Lung (tissue), 16 donors: ENCODE data around the gene ADCY6. TPM values are rescaled to one million over a fixed set of nuclear protein-coding genes. Genes with fewer than 3 reads are reported as not detected.
A peak's percentile ranks its signal among the peaks of the same experiment; 100 is the strongest.

ENCODE experiments used
- ATAC-seq: fragments of 200-7000 bp; cut with Tn5 transposase; one replicate; pipeline ENCODE4 v1.9.1; 2020; ENCODE audit warnings: moderate number of reproducible peaks; ENCODE audit not compliant: insufficient read depth, low FRiP score
- DNase-seq, 3 donors: peaks; one replicate each; pipeline ENCODE4 v3.0.0-alpha.2; 2013 to 2017
- H3K27ac ChIP-seq, 2 donors: one replicate each; pipeline ENCODE4 v1.5.1; 2013; ENCODE audit warnings: mild to moderate bottlenecking in 2 of 2, moderate library complexity in 2 of 2, control low read depth in 1 of 2, inconsistent platforms in 1 of 2, low read depth in 1 of 2, low read length in 1 of 2
- H3K27me3 ChIP-seq, 3 donors: one replicate each; pipeline ENCODE4 v1.5.1; 2013; ENCODE audit warnings: low read length in 2 of 3; ENCODE audit not compliant: control insufficient read depth in 3 of 3, insufficient read depth in 3 of 3
- H3K36me3 ChIP-seq, 4 donors: one replicate each; pipeline ENCODE4 v1.5.1; 2013; ENCODE audit warnings: low read length in 4 of 4, mild to moderate bottlenecking in 1 of 4, moderate library complexity in 1 of 4; ENCODE audit not compliant: control insufficient read depth in 4 of 4, insufficient read depth in 4 of 4
- H3K4me1 ChIP-seq, 5 donors: one replicate each; pipeline ENCODE4 v1.5.1; 2013; ENCODE audit warnings: low read length in 5 of 5, mild to moderate bottlenecking in 2 of 5, moderate library complexity in 1 of 5; ENCODE audit not compliant: control insufficient read depth in 5 of 5, insufficient read depth in 5 of 5
- H3K4me3 ChIP-seq: one replicate; pipeline ENCODE4 v1.5.1; 2013; ENCODE audit warnings: mild to moderate bottlenecking, control low read depth, moderate library complexity
- H3K9ac ChIP-seq, 2 donors: one replicate each; pipeline ENCODE4 v1.5.1; 2013; ENCODE audit warnings: low read length in 2 of 2, control low read depth in 1 of 2; ENCODE audit not compliant: insufficient read depth in 1 of 2
- H3K9me3 ChIP-seq, 4 donors: one replicate each; pipeline ENCODE4 v1.5.1; 2013; ENCODE audit warnings: low read length in 3 of 4, mild to moderate bottlenecking in 1 of 4, moderate library complexity in 1 of 4; ENCODE audit not compliant: control insufficient read depth in 4 of 4, insufficient read depth in 3 of 4
- CTCF ChIP-seq: IDR thresholded peaks from 2 replicates; pipeline ENCODE4 v1.5.1; 2012; ENCODE audit warnings: mild to moderate bottlenecking; ENCODE audit errors: control extremely low read depth, extremely low read depth
- WGBS, 2 donors: extraction: QIAGEN DNeasy Blood & Tissue Kit; methylation state at CpG; one replicate each; pipeline ENCODE4 v1.1.7; 2013; 5-methylcytosine and 5-hydroxymethylcytosine counted together
- long read RNA-seq, 5 donors: transcript quantifications; one replicate each; lab custom pipeline, GENCODE V29; 2026
- polyA plus RNA-seq, 2 donors: library from polyadenylated mRNA; stranded (reverse); fragments of 200-250 nt; gene quantifications; one replicate each; pipeline ENCODE4 v1.2.1, GENCODE V29; 2013
- total RNA-seq, 2 donors: library from RNA; depleted of rRNA in 1 of 2; stranded (reverse); fragments of >200 nt in 1 of 2; gene quantifications; one replicate each; pipeline ENCODE4 v1.2.1, GENCODE V29; 2014 to 2021
- donor health status: control.
- donor health status: control.
- donor health status: Bipolar disorder and iron deficiency.
- donor health status: healthy.
- donor health status: DM: yes; HTN: yes; CAD: no.

The ADCY6 gene
- total RNA-seq (10 to 100 TPM; 33.4 to 37.0 TPM), polyA plus RNA-seq (10 to 100 TPM; 14.4 to 19.0 TPM)
- long read RNA-seq, donor 1 = 0 reads
- long read RNA-seq, donor 2 = 0 reads
- long read RNA-seq, donor 3, full-length matches to known transcripts = 3 of 3 reads
- long read RNA-seq, donor 3, partial matches to known transcripts = 0 of 3 reads
- long read RNA-seq, donor 3, other reads (novel, unspliced or antisense) = 0 of 3 reads
- long read RNA-seq, donor 4 = 0 reads
- long read RNA-seq, donor 5 = 0 reads

- ATAC-seq (peak; percentile 86), DNase-seq (peak; percentile 84 to 89 (median 85))
- Histone ChIP-seq H3K4me1 (peaks cover 10 to 21% (median 14%) of the 10 kb centered on the region in 5 donors), H3K9me3 (no peaks in the 10 kb centered on the region), H3K36me3 (peaks cover 0 to 3% (median 0%) of the 10 kb centered on the region in 4 donors), H3K9ac (peak within 1 kb of the TSS; percentile 58 to 68), H3K27me3 (no peaks in the 10 kb centered on the region), H3K4me3 (peak within 1 kb of the TSS; percentile 81), H3K27ac (peak within 1 kb of the TSS; percentile 91 to 92)
- WGBS, 2 donors = 1% methylated on average over 68 to 86 of the region's 86 CpGs
- TF ChIP-seq CTCF = no peak
Measured at GRCh38 chr12:48788854-48789775, at the start of gene ADCY6. TSS of gene ADCY6 (minus strand) at chr12:48789089. CDS start at chr12:48783434, 5,655 bp downstream.

- no peak overlapping the region for H3K9ac ChIP-seq
- WGBS, 2 donors = 89 to 91% methylated on average over 4 of the region's 4 CpGs
- H3K36me3 ChIP-seq = peaks cover 26 to 53% (median 49%) of the 10 kb centered on the region in 4 donors
- ATAC-seq = no peak
- H3K27me3 ChIP-seq = no peaks in the 10 kb centered on the region
- H3K4me1 ChIP-seq = no peaks in the 10 kb centered on the region
- TF ChIP-seq CTCF = no peak
- H3K27ac ChIP-seq = no peak overlapping the region
- H3K4me3 ChIP-seq = no peak overlapping the region
- no peak for DNase-seq
- H3K9me3 ChIP-seq = no peaks in the 10 kb centered on the region
Measured at GRCh38 chr12:48838048-48838447, 49.2 kb upstream of the ADCY6 start.

- Histone ChIP-seq H3K4me3 (no peak overlapping the region), H3K9me3 (no peaks in the 10 kb centered on the region), H3K27ac (no peak overlapping the region), H3K36me3 (peaks cover 41 to 81% (median 45%) of the 10 kb centered on the region in 4 donors), H3K27me3 (no peaks in the 10 kb centered on the region), H3K4me1 (no peaks in the 10 kb centered on the region), H3K9ac (no peak overlapping the region)
- ATAC-seq (no peak), DNase-seq (no peak)
- 90 to 95% methylated on average over 12 of the region's 12 CpGs for WGBS, 2 donors
- TF ChIP-seq CTCF = no peak
Measured at GRCh38 chr12:48832321-48833060, 43.6 kb upstream of the ADCY6 start.
